GM12892 (cell line): ENCODE results near the gene L3MBTL3.

ENCODE experiments used
- POLR2A ChIP-seq: IDR thresholded peaks from 2 replicates; pipeline ENCODE4 v1.6.1; 2011; ENCODE audit warnings: low read depth, low read length, control low read depth
- TAF1 ChIP-seq: IDR thresholded peaks from 2 replicates; pipeline ENCODE4 v1.6.1; 2011; ENCODE audit warnings: low read depth, mild to moderate bottlenecking, control low read depth, low read length, borderline replicate concordance

GRCh38 chr6:130037207-130037811 is 18.9 kb downstream of the L3MBTL3 start:
- TF ChIP-seq TAF1 (no peak), POLR2A (no peak)
